Urinary bladder (tissue), 4 donors: Measurements from ENCODE around the gene NID2. TPM values are rescaled to one million over a fixed set of nuclear protein-coding genes. Genes with fewer than 3 reads are reported as not detected.

Experiments used
- DNase-seq: peaks from one replicate; pipeline ENCODE4 v3.0.0-alpha.2; 2015; ENCODE audit errors: extremely low spot score
- H3K27ac ChIP-seq: one replicate; pipeline ENCODE4 v1.5.1; 2013; ENCODE audit warnings: low read depth, mild to moderate bottlenecking, moderate library complexity
- H3K36me3 ChIP-seq: one replicate; pipeline ENCODE4 v1.6.1; 2013; ENCODE audit warnings: mild to moderate bottlenecking, moderate library complexity; ENCODE audit not compliant: insufficient read depth
- H3K4me1 ChIP-seq: one replicate; pipeline ENCODE4 v1.6.1; 2013; ENCODE audit warnings: mild to moderate bottlenecking, moderate library complexity; ENCODE audit not compliant: insufficient read depth
- H3K4me3 ChIP-seq: one replicate; pipeline ENCODE4 v1.5.1; 2013; ENCODE audit warnings: low read depth, low read length
- WGBS: extraction: QIAGEN DNeasy Blood & Tissue Kit; methylation state at CpG from one replicate; pipeline ENCODE4 v1.1.7; 2013; 5-methylcytosine and 5-hydroxymethylcytosine counted together
- polyA plus RNA-seq: library from polyadenylated mRNA; stranded (reverse); fragments of 200-250 nt; gene quantifications from one replicate; pipeline ENCODE4 v1.2.3, GENCODE V29; 2013
- total RNA-seq: library from RNA; depleted of rRNA; stranded (reverse); fragments of >200 nt; gene quantifications from one replicate; pipeline ENCODE4 v1.2.3, GENCODE V29; 2014
- donor health status: healthy with polysubstance abuse.
- donor health status: healthy.

The NID2 gene
- total and polyA plus RNA-seq, 2 donors: 12.5 to 102 TPM

DNA sequence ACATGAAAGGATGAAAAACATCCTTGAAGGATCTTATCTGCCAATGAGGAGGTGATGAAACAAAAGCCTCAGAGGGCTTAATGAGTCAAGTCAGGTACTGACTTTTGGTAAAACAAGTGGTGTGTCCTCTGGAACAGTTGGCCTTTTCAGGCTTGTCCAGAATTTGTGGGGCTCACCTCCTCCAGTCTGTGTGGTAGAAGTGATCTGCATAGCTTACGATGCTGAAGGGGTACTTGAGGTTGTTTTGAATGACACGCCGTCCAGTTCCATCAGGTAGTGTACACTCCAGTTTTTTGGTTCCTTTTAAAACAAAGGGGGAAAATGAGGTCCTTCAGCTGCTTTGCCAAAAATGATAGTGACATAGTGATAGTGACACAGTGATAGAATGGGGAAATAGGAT, 62.5 kb downstream of the NID2 start:
- Histone ChIP-seq H3K4me1 (no peaks in the 10 kb centered on the region), H3K27ac (no peak overlapping the region), H3K4me3 (no peak overlapping the region), H3K36me3 (peaks cover 6% of the 10 kb centered on the region)
- 96% methylated on average over 3 of the region's 3 CpGs for WGBS
- no peak for DNase-seq

GRCh38 chr14:52005625-52006024, 63.2 kb downstream of the NID2 start:
- H3K36me3 ChIP-seq: peaks cover 6% of the 10 kb centered on the region
- H3K4me3 ChIP-seq: no peak overlapping the region
- DNase-seq: no peak
- no peak overlapping the region for H3K27ac ChIP-seq
- no peaks in the 10 kb centered on the region for H3K4me1 ChIP-seq
- 64% methylated on average over 2 of the region's 2 CpGs for WGBS

DNA sequence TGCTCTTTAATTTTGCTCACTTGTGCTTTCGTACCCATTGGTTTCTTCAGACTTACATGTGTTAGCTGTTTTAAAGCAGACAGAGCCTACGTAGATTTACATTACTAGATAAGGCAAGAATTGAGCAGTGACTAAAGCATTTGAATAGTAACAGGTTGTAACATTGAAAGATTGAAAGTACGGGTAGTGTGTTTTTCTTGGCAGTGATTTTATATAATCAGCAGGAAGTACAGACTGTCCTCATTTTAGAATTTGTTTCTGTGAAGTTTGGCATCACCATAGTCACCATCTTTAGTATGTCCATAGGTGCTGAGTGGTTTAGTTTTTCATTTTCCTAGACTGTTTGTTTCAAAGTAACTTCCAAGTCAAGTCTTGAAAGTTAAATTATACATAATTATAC, 65.5 kb downstream of the NID2 start:
- WGBS: 52% methylated on average over 3 of the region's 3 CpGs
- DNase-seq: no peak
- Histone ChIP-seq H3K36me3 (peaks cover 6% of the 10 kb centered on the region), H3K4me3 (no peak overlapping the region), H3K27ac (no peak overlapping the region), H3K4me1 (no peaks in the 10 kb centered on the region)

DNA sequence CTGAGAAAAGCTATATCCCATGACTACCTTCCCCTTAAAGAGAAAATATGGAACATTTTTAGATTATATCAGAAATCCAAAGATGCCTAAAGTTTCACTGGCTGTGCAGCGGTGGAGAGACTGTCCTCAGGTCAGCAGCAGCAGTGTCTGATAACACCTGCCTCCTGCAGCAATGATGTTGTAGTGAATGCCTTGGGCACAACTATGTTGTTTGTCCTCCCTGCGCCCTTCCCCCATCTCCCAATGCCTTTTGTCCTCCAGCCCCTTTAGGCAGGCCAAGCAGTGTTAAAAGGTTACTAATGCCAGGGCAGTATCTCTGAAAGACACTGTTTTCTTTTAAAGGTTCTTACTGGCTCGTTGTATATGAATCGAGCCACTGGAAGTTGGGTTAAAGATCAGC, 66.3 kb downstream of the NID2 start:
- Histone ChIP-seq H3K27ac (no peak overlapping the region), H3K4me3 (no peak overlapping the region), H3K36me3 (peaks cover 6% of the 10 kb centered on the region), H3K4me1 (no peaks in the 10 kb centered on the region)
- no peak for DNase-seq
- 80% methylated on average over 4 of the region's 4 CpGs for whole genome bisulfite sequencing

DNA sequence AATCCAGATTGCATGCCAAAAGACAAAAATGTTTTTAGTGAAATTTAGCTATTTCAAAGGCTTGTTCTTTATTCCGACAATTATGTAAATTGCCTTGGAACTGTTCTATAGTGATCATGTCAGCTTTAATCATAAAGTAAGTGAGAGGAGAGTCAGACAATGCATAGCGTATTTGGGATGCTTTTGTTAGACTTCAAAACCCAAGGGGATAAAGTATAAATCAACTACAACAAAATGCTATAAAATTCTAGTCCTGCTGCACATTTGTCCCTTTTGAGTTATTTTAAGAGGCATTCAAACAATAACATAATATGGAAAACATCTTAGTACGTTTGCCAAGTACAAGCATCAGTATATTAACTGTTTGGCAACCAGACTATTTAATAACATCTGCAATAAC, 68.2 kb downstream of the NID2 start:
- H3K36me3 ChIP-seq: peaks cover 5% of the 10 kb centered on the region
- DNase-seq: no peak
- WGBS: 51% methylated on average over 3 of the region's 3 CpGs
- no peaks in the 10 kb centered on the region for H3K4me1 ChIP-seq
- no peak overlapping the region for H3K4me3 ChIP-seq
- H3K27ac ChIP-seq: no peak overlapping the region

DNA sequence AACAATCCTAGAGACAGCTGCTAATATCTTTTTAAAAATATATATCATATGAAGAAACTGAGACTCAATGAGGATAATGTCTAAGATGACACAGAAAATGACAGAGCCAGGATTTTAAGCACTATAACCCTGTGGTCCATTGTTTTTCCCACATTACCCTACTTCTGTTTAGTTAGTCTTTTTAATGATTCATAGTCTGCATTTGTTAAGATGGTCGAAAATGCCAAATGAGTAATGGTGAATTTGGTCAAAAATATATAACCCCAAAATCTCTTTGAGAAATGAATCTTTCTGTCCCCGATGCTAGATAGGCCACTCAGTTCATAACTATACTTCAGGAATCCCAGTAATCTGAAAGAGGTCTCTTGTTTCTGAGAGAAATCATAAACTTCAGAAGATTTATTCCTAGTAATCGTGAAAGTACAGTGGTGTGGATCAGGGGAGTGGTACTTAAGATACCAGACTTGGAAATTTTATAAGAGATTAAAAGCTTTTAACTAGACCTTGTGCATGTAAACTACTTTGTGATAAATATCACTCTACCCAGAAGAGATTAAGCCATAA, 68.8 kb downstream of the NID2 start:
- no peak overlapping the region for H3K4me3 ChIP-seq
- peaks cover 3% of the 10 kb centered on the region for H3K36me3 ChIP-seq
- no peak overlapping the region for H3K27ac ChIP-seq
- no peak for DNase-seq
- no peaks in the 10 kb centered on the region for H3K4me1 ChIP-seq
- WGBS: 36% methylated on average over 3 of the region's 3 CpGs

GRCh38 chr14:51999084-51999483, 69.8 kb downstream of the NID2 start:
- 68% methylated on average over 2 of the region's 2 CpGs for WGBS
- no peak overlapping the region for H3K4me3 ChIP-seq
- no peak for DNase-seq
- H3K27ac ChIP-seq: no peak overlapping the region
- no peaks in the 10 kb centered on the region for H3K4me1 ChIP-seq
- peaks cover 3% of the 10 kb centered on the region for H3K36me3 ChIP-seq

- Histone ChIP-seq H3K4me3 (no peak overlapping the region), H3K4me1 (no peaks in the 10 kb centered on the region), H3K36me3 (peaks cover 2% of the 10 kb centered on the region), H3K27ac (no peak overlapping the region)
- DNase-seq: no peak
These were observed 70.5 kb downstream of the NID2 start for GRCh38 chr14:51998348-51998747.

- Histone ChIP-seq H3K36me3 (peaks cover 2% of the 10 kb centered on the region), H3K27ac (no peak overlapping the region), H3K4me3 (no peak overlapping the region), H3K4me1 (no peaks in the 10 kb centered on the region)
- no peak for DNase-seq
- 58% methylated on average over 4 of the region's 4 CpGs for WGBS
These were observed 72.6 kb downstream of the NID2 start for GRCh38 chr14:51996148-51996746.

DNA sequence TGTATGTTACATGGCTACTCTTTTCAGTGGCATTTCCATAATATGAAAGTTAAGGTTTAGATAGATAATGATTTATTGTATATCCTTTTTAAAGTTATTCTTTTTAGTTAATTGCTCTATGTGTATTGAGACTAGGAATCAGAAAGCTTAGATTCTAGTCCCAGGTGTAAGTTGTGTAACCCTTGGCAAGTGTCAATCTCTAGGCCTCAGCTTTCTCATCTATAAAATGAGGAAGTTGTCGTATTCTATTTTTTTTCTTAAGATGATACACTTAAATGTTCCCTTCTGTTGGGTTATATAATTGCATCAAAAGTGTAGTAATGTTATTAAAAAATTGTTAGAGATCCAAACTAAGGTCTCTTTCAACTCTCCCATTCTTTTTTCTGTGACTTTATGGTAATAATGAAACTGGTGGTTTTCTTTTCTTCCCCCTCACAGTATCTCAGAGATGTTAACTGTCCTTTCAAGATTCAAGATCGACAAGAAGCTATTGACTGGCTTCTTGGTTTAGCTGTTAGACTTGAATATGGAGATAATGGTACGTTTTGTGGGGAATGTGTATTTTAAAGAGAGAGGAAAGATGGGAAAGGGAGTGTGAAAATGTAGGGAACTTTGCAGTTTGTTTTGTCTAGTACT, 75.5 kb downstream of the NID2 start:
- no peaks in the 10 kb centered on the region for H3K4me1 ChIP-seq
- H3K27ac ChIP-seq: no peak overlapping the region
- no peak overlapping the region for H3K4me3 ChIP-seq
- no peak for DNase-seq
- peaks cover 2% of the 10 kb centered on the region for H3K36me3 ChIP-seq
- WGBS: 72% methylated on average over 3 of the region's 3 CpGs

DNA sequence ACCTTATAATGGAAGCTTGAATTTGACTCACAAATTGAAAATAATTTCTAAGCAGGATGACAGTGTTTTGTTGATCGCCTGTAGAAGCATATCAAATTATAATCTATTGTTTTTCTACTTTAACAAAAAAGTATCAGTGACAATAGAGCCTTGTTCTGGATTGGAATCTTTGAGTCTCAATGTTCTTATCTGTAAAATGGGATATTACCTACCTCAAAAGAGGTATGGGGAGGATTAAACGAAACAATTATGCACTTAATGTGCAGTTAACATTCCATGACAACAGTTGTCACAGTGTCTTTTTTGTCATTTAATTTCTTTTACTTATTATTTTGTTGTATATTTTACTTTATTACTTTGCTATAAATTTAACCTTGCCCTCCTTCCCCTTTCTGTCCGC, 78.4 kb downstream of the NID2 start:
- Histone ChIP-seq H3K4me1 (no peaks in the 10 kb centered on the region), H3K27ac (no peak overlapping the region)
- WGBS: 76% methylated on average over 3 of the region's 3 CpGs

GRCh38 chr14:51989293-51990234, 79.3 kb downstream of the NID2 start, which contains the start of gene RTRAF:
TSS of gene RTRAF (plus strand) at chr14:51989546. CDS start at chr14:51989640, 94 bp downstream.
- Histone ChIP-seq H3K27ac (peak within 1 kb of the TSS; percentile 86), H3K4me3 (peak within 1 kb of the TSS; percentile 95), H3K4me1 (no peaks in the 10 kb centered on the region), H3K36me3 (no peaks in the 10 kb centered on the region)
- DNase-seq: peak; percentile 76
- under 1% methylated on average over 72 of the region's 72 CpGs for WGBS

More for the DNA sequence above, 78.4 kb downstream of the NID2 start:
- peak overlapping the region; percentile 95 for H3K4me3 ChIP-seq
- peaks cover 2% of the 10 kb centered on the region for H3K36me3 ChIP-seq
- DNase-seq: no peak

DNA sequence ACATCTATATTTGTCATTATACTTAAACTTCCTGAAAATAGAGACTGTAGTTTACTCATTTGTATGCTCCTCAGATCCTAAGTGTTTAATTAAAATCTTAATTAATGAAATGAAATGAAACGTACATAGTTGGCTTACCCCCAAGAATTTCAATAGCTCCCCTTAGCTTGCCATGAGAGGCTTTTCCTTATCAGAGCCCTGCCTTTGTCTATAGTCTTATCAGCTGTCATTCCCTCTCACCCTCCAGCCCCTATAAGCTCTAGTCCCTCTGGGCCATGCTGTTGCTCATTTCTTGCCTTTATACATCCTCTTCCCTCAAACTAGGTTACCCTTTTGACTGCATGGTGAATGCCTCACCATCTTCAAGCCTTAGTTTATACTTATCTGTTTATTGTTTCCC, 80.6 kb downstream of the NID2 start:
- 42% methylated on average over 1 of the region's 1 CpG for WGBS
- DNase-seq: no peak
- no peak overlapping the region for H3K27ac ChIP-seq
- H3K4me3 ChIP-seq: no peak overlapping the region
- no peaks in the 10 kb centered on the region for H3K36me3 ChIP-seq
- H3K4me1 ChIP-seq: no peaks in the 10 kb centered on the region
